GM10266 (cell line): ENCODE results near the gene MEIS2.

Experiments used
- DNase-seq: peaks from one replicate; pipeline ENCODE4 v3.0.0; 2012; ENCODE audit errors: extremely low spot score
- CTCF ChIP-seq: IDR thresholded peaks from 2 replicates; pipeline ENCODE4 v1.5.1; 2012; ENCODE audit warnings: mild to moderate bottlenecking, low read depth; ENCODE audit not compliant: control insufficient read depth, insufficient read depth; ENCODE audit errors: missing control alignments

Gene MEIS2

GRCh38 chr15:37098468-37099318 lies 1.7 kb downstream of the MEIS2 start:
- no peak for TF ChIP-seq CTCF
- peak; percentile 65 for DNase-seq

GRCh38 chr15:37097144-37097919 lies 3.0 kb downstream of the MEIS2 start:
- no peak for DNase-seq
- TF ChIP-seq CTCF = no peak

GRCh38 chr15:37096558-37097143 lies 3.7 kb downstream of the MEIS2 start:
- no peak for TF ChIP-seq CTCF
- DNase-seq = no peak

- no peak for DNase-seq
These were observed 4.4 kb downstream of the MEIS2 start for GRCh38 chr15:37095770-37096557.

GRCh38 chr15:37094915-37095711 lies 5.2 kb downstream of the MEIS2 start:
- no peak for TF ChIP-seq CTCF
- DNase-seq = no peak

More at GRCh38 chr15:37095770-37096557, 4.4 kb downstream of the MEIS2 start:
- TF ChIP-seq CTCF = no peak

GRCh38 chr15:37094333-37094914 lies 5.9 kb downstream of the MEIS2 start:
- no peak for TF ChIP-seq CTCF
- DNase-seq = no peak
